ENCODE results near the gene GPR183. TPM values are rescaled to one million over a fixed set of nuclear protein-coding genes. Genes with fewer than 3 reads are reported as not detected.

GPR183 gene
- total and polyA plus RNA-seq, 2 of the 8 experiments (the other 6 are each of a cell fraction or from before 2014, with no cell fraction given) = not detected

GRCh38 chr13:99266827-99267226 is 40.4 kb downstream of the GPR183 start (continued):
- TF ChIP-seq CHD7 (IDR thresholded peaks at IDR 0.05; ENCODE audit: insufficient replicate concordance, low read length) = no peak
- TF ChIP-seq HDAC6 (IDR thresholded peaks at IDR 0.05; ENCODE audit: low read depth, low read length) = no peak
- TF ChIP-seq GABPA (IDR thresholded peaks at IDR 0.05; ENCODE audit: borderline replicate concordance, insufficient read depth, low read length) = no peak
- no peak for TF ChIP-seq NRF1 (IDR thresholded peaks at IDR 0.05; ENCODE audit: low read depth, low read length)
- TF ChIP-seq KDM4A (IDR thresholded peaks at IDR 0.05; ENCODE audit: low read depth, low read length, severe bottlenecking) = no peak
- TF ChIP-seq GTF2F1 (IDR thresholded peaks at IDR 0.05; ENCODE audit: borderline replicate concordance, low read depth, low read length) = no peak
- TF ChIP-seq KDM1A (IDR thresholded peaks at IDR 0.05; ENCODE audit: borderline replicate concordance, low read length) = no peak
